Endothelial cell of umbilical vein (primary cell): ENCODE results near the gene FIBCD1. TPM values are rescaled to one million over a fixed set of nuclear protein-coding genes. Genes with fewer than 3 reads are reported as not detected.

Experiments used
- BruUV-seq: library from RNA; stranded (reverse); fragments of 400-500 nt; replicated peaks from 2 replicates; lab custom pipeline; 2021; lab: Mats Ljungman, UMichigan
- CTCF ChIA-PET: fragments of 300-600, 350-600 bp; sonication (Branson Sonifier 250); formaldehyde crosslinking; loops from one replicate; lab custom pipeline; 2021; ENCODE audit warnings: antibody characterized with exemption, inconsistent platforms; lab: Charles Lee
- POLR2A ChIA-PET: fragments of 300-600, 350-600 bp; sonication (Branson Sonifier 250); formaldehyde crosslinking; loops from one replicate; lab custom pipeline; 2021; ENCODE audit warnings: antibody characterized with exemption, inconsistent platforms; lab: Charles Lee
- DNase-seq: peaks from one replicate; pipeline ENCODE4 v3.0.0-alpha.2; 2011; ENCODE audit warnings: low read depth, low spot score
- FAIRE-seq: peaks from 2 replicates; lab custom pipeline; 2011; peaks lifted over from hg19 to GRCh38; lab: Jason Lieb, UNC
- H2AFZ ChIP-seq: 2 replicates; pipeline ENCODE4 v1.6.0; 2012; ENCODE audit warnings: low read depth, low read length, control low read depth, inconsistent platforms
- H3K27ac ChIP-seq: 2 replicates; pipeline ENCODE4 v1.5.1; 2011; ENCODE audit warnings: low read depth, mild to moderate bottlenecking, control low read depth, low read length, moderate library complexity; ENCODE audit not compliant: insufficient read depth
- H3K27me3 ChIP-seq, 2 experiments: 2 replicates each; pipeline versions ENCODE4 v1.6.0 to v1.6.1; 2011; ENCODE audit warnings: low read length in 2 of 2, mixed read lengths in 1 of 2; ENCODE audit not compliant: control insufficient read depth in 2 of 2, insufficient read depth in 2 of 2
- H3K36me3 ChIP-seq, 2 experiments: 2 replicates in 1 of 2; 3 replicates in 1 of 2; pipeline ENCODE4 v1.5.1; 2011; ENCODE audit warnings: low read length in 2 of 2, mild to moderate bottlenecking in 1 of 2, moderate library complexity in 1 of 2; ENCODE audit not compliant: control insufficient read depth in 2 of 2, insufficient read depth in 2 of 2; ENCODE audit errors: extremely low read depth in 1 of 2
- H3K4me1 ChIP-seq: 3 replicates; pipeline ENCODE4 v1.5.1; 2011; ENCODE audit warnings: mild to moderate bottlenecking, low read length; ENCODE audit not compliant: control insufficient read depth, insufficient read depth; ENCODE audit errors: extremely low read depth
- H3K4me2 ChIP-seq: 2 replicates; pipeline ENCODE4 v1.6.1; 2011; ENCODE audit warnings: low read length, control low read depth, mixed read lengths; ENCODE audit not compliant: insufficient read depth
- H3K4me3 ChIP-seq, 3 experiments: fragments of 200-600 bp in 1 of 3; sonication (generic), shearing (Covaris generic) in 1 of 3; replicated peaks in 1 of 3; 2 replicates each; pipeline ENCODE4 v1.5.1; 2011 to 2016; ENCODE audit warnings: control low read depth in 3 of 3, low read length in 3 of 3, mild to moderate bottlenecking in 2 of 3, inconsistent platforms in 1 of 3, low read depth in 1 of 3, moderate library complexity in 1 of 3; ENCODE audit not compliant: insufficient read depth in 1 of 3
- H3K79me2 ChIP-seq: 2 replicates; pipeline ENCODE4 v1.6.0; 2012; ENCODE audit warnings: low read length, inconsistent platforms; ENCODE audit not compliant: control insufficient read depth, insufficient read depth
- H3K9ac ChIP-seq: replicated peaks from 2 replicates; pipeline ENCODE3; 2011; ENCODE audit warnings: low read length, control low read depth; ENCODE audit not compliant: insufficient read depth; ENCODE audit errors: extremely low read depth
- H3K9me1 ChIP-seq: replicated peaks from 3 replicates; pipeline ENCODE4 v1.6.0; 2011; ENCODE audit warnings: mild to moderate bottlenecking, low read length; ENCODE audit not compliant: control insufficient read depth, insufficient read depth; ENCODE audit errors: extremely low read depth
- H3K9me3 ChIP-seq: replicated peaks from 2 replicates; pipeline ENCODE4 v1.5.1; 2012; ENCODE audit warnings: low read length, inconsistent platforms; ENCODE audit not compliant: control insufficient read depth, insufficient read depth
- H4K20me1 ChIP-seq: replicated peaks from 2 replicates; pipeline ENCODE3; 2011; ENCODE audit warnings: mild to moderate bottlenecking, low read length; ENCODE audit not compliant: control insufficient read depth, insufficient read depth; ENCODE audit errors: extremely low read depth
- CTCF ChIP-seq, 2 donors: IDR thresholded peaks; 1 replicate in 1 of 2; 2 replicates in 1 of 2; pipeline ENCODE4 v1.5.1; 2011; ENCODE audit warnings: low read length in 2 of 2, mild to moderate bottlenecking in 2 of 2, moderate library complexity in 2 of 2, control low read depth in 1 of 2, inconsistent platforms in 1 of 2, low read depth in 1 of 2; ENCODE audit not compliant: insufficient read depth in 1 of 2; ENCODE audit errors: extremely low read depth in 1 of 2
- EZH2 ChIP-seq: IDR thresholded peaks from 2 replicates; pipeline ENCODE4 v1.6.1; 2012; ENCODE audit warnings: borderline replicate concordance, low read depth, mild to moderate bottlenecking, moderate library complexity, low read length, inconsistent platforms; ENCODE audit not compliant: severe bottlenecking
- FOS ChIP-seq: IDR thresholded peaks from 2 replicates; pipeline ENCODE4 v1.6.1; 2011; ENCODE audit warnings: mild to moderate bottlenecking, low read length, moderate library complexity, borderline replicate concordance; ENCODE audit not compliant: insufficient read depth
- GATA2 ChIP-seq: IDR thresholded peaks from 2 replicates; pipeline ENCODE4 v1.7.0; 2011; ENCODE audit warnings: low read depth, mild to moderate bottlenecking, moderate library complexity, mixed read lengths, low read length; ENCODE audit not compliant: insufficient read length, insufficient read depth
- JUN ChIP-seq: IDR thresholded peaks from 2 replicates; pipeline ENCODE4 v1.6.1; 2011; ENCODE audit warnings: borderline replicate concordance, low read depth; ENCODE audit not compliant: insufficient read length, insufficient read depth
- MAX ChIP-seq: IDR thresholded peaks from 2 replicates; pipeline ENCODE4 v1.6.1; 2011; ENCODE audit not compliant: insufficient read depth, insufficient read length
- MYC ChIP-seq: IDR thresholded peaks from one replicate; pipeline ENCODE4 v1.6.1; 2011; ENCODE audit warnings: mild to moderate bottlenecking, low read depth, low read length
- POLR2A ChIP-seq: IDR thresholded peaks from 2 replicates; pipeline ENCODE4 v1.6.1; 2012; ENCODE audit warnings: low read depth, mild to moderate bottlenecking, control low read depth, low read length
- POLR2AphosphoS5 ChIP-seq: IDR thresholded peaks from 2 replicates; pipeline ENCODE4 v1.6.1; 2012; ENCODE audit warnings: low read depth, mild to moderate bottlenecking, control low read depth, low read length, moderate library complexity; ENCODE audit not compliant: insufficient read depth
- dilution Hi-C: fragments of 300-500 bp; cut with MboI; formaldehyde crosslinking; loops from one replicate; pipeline ENCODE4 v1.15.0; 2019; ENCODE audit warnings: low sequenced_read_pairs; ENCODE audit not compliant: extremely low pct_ligation_motif_present
- intact Hi-C: fragments of 100-400 bp; cut with micrococcal nuclease; formaldehyde crosslinking; loops from one replicate; pipeline ENCODE4 v1.10.0; 2022
- polyA plus RNA-seq, 4 experiments: library from polyadenylated mRNA; depleted of rRNA in 3 of 4; stranded (reverse) in 3 of 4; unstranded in 1 of 4; fragments of >200 nt; gene quantifications; 2 replicates each; pipeline versions ENCODE4 v1.2.1 to v1.2.3, GENCODE V29; 2011 to 2012; ENCODE audit warnings: missing spikeins in 1 of 4
- total RNA-seq: library from RNA; stranded (reverse); gene quantifications from 2 replicates; pipeline ENCODE4 v1.2.3, GENCODE V29; 2021

Gene FIBCD1
- total and polyA plus RNA-seq, 2 donors (not counting 3 experiments of a cell fraction or from before 2014, with no cell fraction given) = 0.14 TPM; not detected in 1

GRCh38 chr9:130854835-130855234, 84.2 kb downstream of the FIBCD1 start:
- H3K4me3 ChIP-seq = no peak overlapping the region
- no peak overlapping the region for H3K9ac ChIP-seq
- BruUV-seq = no TSS peak
- H3K36me3 ChIP-seq = peaks cover 15 to 21% of the 10 kb centered on the region in 2 experiments
- H3K79me2 ChIP-seq = peaks cover 91% of the 10 kb centered on the region
- H3K9me3 ChIP-seq = no peaks in the 10 kb centered on the region
- ChIA-PET CTCF (interaction anchor here (1.2 to 1.8 kb wide), 3 partner anchors 10 to 84 kb away, joined by 3 to 4 read pairs (median 4); no protein-coding TSS in a partner anchor), POLR2A (no interaction called here)
- dilution Hi-C loops (loop anchor here (25.0 kb wide), 1 partner anchor 168 kb away; the partner anchor contains the start of gene EXOSC2), intact Hi-C loops (no loop called here)
- H3K4me1 ChIP-seq = peaks cover 15% of the 10 kb centered on the region
- no peak overlapping the region for H2AFZ ChIP-seq
- no peak overlapping the region for H3K4me2 ChIP-seq
- no peaks in the 10 kb centered on the region for H3K27me3 ChIP-seq
- DNase-seq (no peak), FAIRE-seq (no peak)
- no peak overlapping the region for H3K27ac ChIP-seq
- H4K20me1 ChIP-seq = no peaks in the 10 kb centered on the region
- TF ChIP-seq MYC (no peak), JUN (no peak), GATA2 (no peak), MAX (no peak), EZH2 (no peak), CTCF (IDR thresholded peaks at IDR 0.05; ENCODE audit: extremely low read depth in 1 of 2, insufficient read depth in 1 of 2, low read depth in 1 of 2, low read length in 2 of 2) (no peak), POLR2AphosphoS5 (no peak), FOS (no peak), POLR2A (no peak)
- no peaks in the 10 kb centered on the region for H3K9me1 ChIP-seq
